Measurements from ENCODE around the gene MSH2. TPM values are rescaled to one million over a fixed set of nuclear protein-coding genes. Genes with fewer than 3 reads are reported as not detected.

MSH2 gene
- total and polyA plus RNA-seq, 2 donors from 2014 or later, result 7.2 to 17.0 TPM

GRCh38 chr2:47497843-47498460 is 95.0 kb downstream of the MSH2 start:
- Histone ChIP-seq H3K4me3 (ENCODE audit: low read length in 3 of 3) (no peak overlapping the region), H3K9me3 (ENCODE audit: control insufficient read depth in 2 of 3, insufficient read depth in 1 of 3, low read length in 3 of 3) (peaks cover 0 to 11% (median 2%) of the 10 kb centered on the region in 3 donors), H3K27ac (ENCODE audit: low read depth in 2 of 2, low read length in 2 of 2) (no peak overlapping the region), H3K4me1 (ENCODE audit: control insufficient read depth in 2 of 3, insufficient read depth in 2 of 3, low read depth in 1 of 3, low read length in 3 of 3) (no peaks in the 10 kb centered on the region), H3K9ac (ENCODE audit: low read length in 3 of 3) (no peak overlapping the region), H3K27me3 (ENCODE audit: control insufficient read depth, insufficient read depth, low read length) (no peaks in the 10 kb centered on the region), H3K36me3 (ENCODE audit: control insufficient read depth in 2 of 3, insufficient read depth in 3 of 3, low read length in 3 of 3) (no peaks in the 10 kb centered on the region)
- DNase-seq, result no peak
- intact Hi-C loops (cut with DNase I), result no loop called here
- FAIRE-seq, result no peak
- TF ChIP-seq CTCF (IDR thresholded peaks at IDR 0.05; ENCODE audit: borderline replicate concordance, extremely low read depth, insufficient read depth), result no peak

GRCh38 chr2:47499093-47499492 is 96.1 kb downstream of the MSH2 start:
- no peak for FAIRE-seq
- intact Hi-C loops (cut with DNase I), result no loop called here

GRCh38 chr2:47499621-47500309 is 96.8 kb downstream of the MSH2 start:
- TF ChIP-seq CTCF (IDR thresholded peaks at IDR 0.05; ENCODE audit: borderline replicate concordance, extremely low read depth, insufficient read depth), result no peak
- FAIRE-seq (no peak), DNase-seq (no peak)
- Histone ChIP-seq H3K36me3 (ENCODE audit: control insufficient read depth in 2 of 3, insufficient read depth in 3 of 3, low read length in 3 of 3) (no peaks in the 10 kb centered on the region), H3K9ac (ENCODE audit: low read length in 3 of 3) (no peak overlapping the region), H3K27me3 (ENCODE audit: control insufficient read depth, insufficient read depth, low read length) (no peaks in the 10 kb centered on the region), H3K4me1 (ENCODE audit: control insufficient read depth in 2 of 3, insufficient read depth in 2 of 3, low read depth in 1 of 3, low read length in 3 of 3) (no peaks in the 10 kb centered on the region), H3K27ac (ENCODE audit: low read depth in 2 of 2, low read length in 2 of 2) (no peak overlapping the region), H3K4me3 (ENCODE audit: low read length in 3 of 3) (no peak overlapping the region), H3K9me3 (ENCODE audit: control insufficient read depth in 2 of 3, insufficient read depth in 1 of 3, low read length in 3 of 3) (peaks cover 0 to 7% (median 2%) of the 10 kb centered on the region in 3 donors)
- intact Hi-C loops (cut with DNase I), result no loop called here

More at GRCh38 chr2:47499093-47499492, 96.1 kb downstream of the MSH2 start:
- Histone ChIP-seq H3K4me1 (ENCODE audit: control insufficient read depth in 2 of 3, insufficient read depth in 2 of 3, low read depth in 1 of 3, low read length in 3 of 3) (no peaks in the 10 kb centered on the region), H3K27ac (ENCODE audit: low read depth in 2 of 2, low read length in 2 of 2) (no peak overlapping the region), H3K36me3 (ENCODE audit: control insufficient read depth in 2 of 3, insufficient read depth in 3 of 3, low read length in 3 of 3) (no peaks in the 10 kb centered on the region), H3K4me3 (ENCODE audit: low read length in 3 of 3) (no peak overlapping the region), H3K9me3 (ENCODE audit: control insufficient read depth in 2 of 3, insufficient read depth in 1 of 3, low read length in 3 of 3) (peaks cover 0 to 7% (median 2%) of the 10 kb centered on the region in 3 donors), H3K27me3 (ENCODE audit: control insufficient read depth, insufficient read depth, low read length) (no peaks in the 10 kb centered on the region), H3K9ac (ENCODE audit: low read length in 3 of 3) (no peak overlapping the region)
- DNase-seq, result no peak
- TF ChIP-seq CTCF (IDR thresholded peaks at IDR 0.05; ENCODE audit: borderline replicate concordance, extremely low read depth, insufficient read depth), result no peak
